ENCODE data around the gene SPIN3. TPM values are rescaled to one million over a fixed set of nuclear protein-coding genes. Genes with fewer than 3 reads are reported as not detected.

The SPIN3 gene
- polyA plus RNA-seq, 1 donor (not counting 4 experiments of a cell fraction or from before 2014, with no cell fraction given), result 5.5 TPM

DNA sequence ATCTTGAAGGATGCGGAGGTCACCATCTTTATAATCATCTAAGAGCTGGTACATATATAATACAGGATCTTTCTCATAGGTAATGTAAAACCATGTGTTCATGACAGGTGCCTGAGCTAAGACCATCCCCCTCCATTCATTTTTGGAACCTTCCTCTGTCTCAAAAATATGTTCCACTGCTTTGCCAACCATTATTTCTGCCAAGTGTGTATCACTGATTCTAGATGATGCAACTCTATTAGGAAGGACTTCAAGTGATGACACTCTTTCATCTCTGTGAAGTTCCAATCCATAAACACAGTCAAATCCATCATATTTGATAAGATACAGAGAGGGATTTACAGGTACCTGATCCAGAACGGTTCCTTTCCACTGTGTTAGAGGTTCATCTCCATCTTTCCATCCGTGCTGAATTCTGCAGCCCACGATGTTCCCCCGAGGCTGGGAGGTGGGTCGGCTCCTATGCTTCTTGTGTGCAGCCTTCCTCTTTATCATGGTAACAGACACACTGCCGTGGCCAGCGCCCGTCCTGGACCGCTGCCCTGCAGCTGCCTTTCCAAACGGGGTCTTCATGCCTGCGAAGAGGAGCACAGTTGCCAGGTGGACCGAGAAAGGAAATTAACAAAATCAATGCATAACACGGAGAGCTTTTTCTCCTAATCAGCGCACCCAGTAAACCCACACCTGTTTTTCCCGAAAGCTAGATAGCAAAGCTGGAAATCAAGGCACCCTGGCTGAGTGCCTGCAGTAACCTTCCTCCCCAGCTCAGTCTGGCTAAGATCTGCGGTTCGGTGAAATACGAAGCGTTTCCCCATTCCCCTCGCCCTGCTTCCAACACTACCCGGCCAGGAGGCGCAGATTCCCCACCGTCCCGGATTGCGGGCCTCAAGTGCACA, 718 bp downstream of the SPIN3 start:
- no peak for DNase-seq (ENCODE audit: low read depth, low spot score)
- Histone ChIP-seq H2AFZ (ENCODE audit: control insufficient read depth, low read length) (peak overlapping the region; percentile 83), H3K4me1 (ENCODE audit: control insufficient read depth, extremely low read depth, insufficient read depth, low read length) (no peaks in the 10 kb centered on the region), H3K36me3 (ENCODE audit: control insufficient read depth in 2 of 2, extremely low read depth in 1 of 2, insufficient read depth in 2 of 2, low read length in 2 of 2) (no peaks in the 10 kb centered on the region), H3K9me3 (ENCODE audit: control insufficient read depth, low read depth, low read length) (no peaks in the 10 kb centered on the region), H3K27ac (ENCODE audit: control insufficient read depth, insufficient read depth, low read length) (no peak overlapping the region), H4K20me1 (ENCODE audit: control insufficient read depth, extremely low read depth, insufficient read depth, low read length) (no peaks in the 10 kb centered on the region), H3K27me3 (ENCODE audit: control insufficient read depth, extremely low read depth, insufficient read depth, low read length) (no peaks in the 10 kb centered on the region), H3K4me2 (ENCODE audit: control insufficient read depth, extremely low read depth, insufficient read depth, low read depth, low read length) (peak overlapping the region; percentile 77), H3K9me1 (ENCODE audit: control insufficient read depth, extremely low read depth, insufficient read depth, low read length) (no peaks in the 10 kb centered on the region), H3K9ac (ENCODE audit: control insufficient read depth, extremely low read depth, insufficient read depth, low read length) (peak overlapping the region; percentile 69), H3K4me3 (ENCODE audit: control insufficient read depth in 2 of 3, extremely low read depth in 1 of 3, insufficient read depth in 2 of 3, low read depth in 1 of 3, low read length in 3 of 3) (peak overlapping the region; percentile 44 to 77 (median 71)), H3K79me2 (ENCODE audit: control insufficient read depth, insufficient read depth, low read length) (no peaks in the 10 kb centered on the region)
- dilution Hi-C loops (cut with MboI; ENCODE audit: extremely low pct_ligation_motif_present, low sequenced_read_pairs), result no loop called here
- no peak for TF ChIP-seq EZH2 (IDR thresholded peaks at IDR 0.05; ENCODE audit: low read length)
- TF ChIP-seq, protein P1, sequence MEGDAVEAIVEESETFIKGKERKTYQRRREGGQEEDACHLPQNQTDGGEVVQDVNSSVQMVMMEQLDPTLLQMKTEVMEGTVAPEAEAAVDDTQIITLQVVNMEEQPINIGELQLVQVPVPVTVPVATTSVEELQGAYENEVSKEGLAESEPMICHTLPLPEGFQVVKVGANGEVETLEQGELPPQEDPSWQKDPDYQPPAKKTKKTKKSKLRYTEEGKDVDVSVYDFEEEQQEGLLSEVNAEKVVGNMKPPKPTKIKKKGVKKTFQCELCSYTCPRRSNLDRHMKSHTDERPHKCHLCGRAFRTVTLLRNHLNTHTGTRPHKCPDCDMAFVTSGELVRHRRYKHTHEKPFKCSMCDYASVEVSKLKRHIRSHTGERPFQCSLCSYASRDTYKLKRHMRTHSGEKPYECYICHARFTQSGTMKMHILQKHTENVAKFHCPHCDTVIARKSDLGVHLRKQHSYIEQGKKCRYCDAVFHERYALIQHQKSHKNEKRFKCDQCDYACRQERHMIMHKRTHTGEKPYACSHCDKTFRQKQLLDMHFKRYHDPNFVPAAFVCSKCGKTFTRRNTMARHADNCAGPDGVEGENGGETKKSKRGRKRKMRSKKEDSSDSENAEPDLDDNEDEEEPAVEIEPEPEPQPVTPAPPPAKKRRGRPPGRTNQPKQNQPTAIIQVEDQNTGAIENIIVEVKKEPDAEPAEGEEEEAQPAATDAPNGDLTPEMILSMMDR (optimal IDR thresholded peaks at IDR 0.05 in 1 of 3, IDR thresholded peaks at IDR 0.05 in 1 of 3, conservative IDR thresholded peaks at IDR 0.05 in 1 of 3; ENCODE audit: extremely low read depth in 1 of 3, insufficient read depth in 2 of 3, low read length in 3 of 3), result no peak
- FAIRE-seq, result no peak

DNA sequence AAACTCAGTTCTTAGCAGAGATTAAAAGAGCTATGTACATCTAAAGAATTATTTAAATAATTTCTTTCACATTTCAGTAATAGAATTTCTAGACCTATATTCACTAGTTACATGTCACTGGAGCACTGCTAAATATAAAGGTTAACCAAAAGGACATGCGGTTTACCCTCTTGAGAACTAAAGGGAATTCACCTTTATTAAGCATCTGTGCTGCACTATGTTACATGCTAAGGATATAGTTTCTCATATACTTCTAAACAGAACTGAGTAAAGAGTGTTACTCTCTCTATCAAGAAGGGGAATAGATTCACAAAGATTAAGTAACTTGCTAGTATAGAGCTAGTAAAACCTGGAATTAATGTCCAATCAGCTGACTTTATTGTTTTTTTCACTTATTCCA, 7.6 kb downstream of the SPIN3 start:
- Histone ChIP-seq H3K4me2 (ENCODE audit: control insufficient read depth, extremely low read depth, insufficient read depth, low read depth, low read length) (no peak overlapping the region), H3K36me3 (ENCODE audit: control insufficient read depth in 2 of 2, extremely low read depth in 1 of 2, insufficient read depth in 2 of 2, low read length in 2 of 2) (peaks cover 0 to 2% of the 10 kb centered on the region in 2 experiments), H3K79me2 (ENCODE audit: control insufficient read depth, insufficient read depth, low read length) (no peaks in the 10 kb centered on the region), H3K9ac (ENCODE audit: control insufficient read depth, extremely low read depth, insufficient read depth, low read length) (no peak overlapping the region), H3K27me3 (ENCODE audit: control insufficient read depth, extremely low read depth, insufficient read depth, low read length) (no peaks in the 10 kb centered on the region), H3K4me3 (ENCODE audit: control insufficient read depth in 2 of 3, extremely low read depth in 1 of 3, insufficient read depth in 2 of 3, low read depth in 1 of 3, low read length in 3 of 3) (no peak overlapping the region), H3K9me3 (ENCODE audit: control insufficient read depth, low read depth, low read length) (no peaks in the 10 kb centered on the region), H4K20me1 (ENCODE audit: control insufficient read depth, extremely low read depth, insufficient read depth, low read length) (no peaks in the 10 kb centered on the region), H3K4me1 (ENCODE audit: control insufficient read depth, extremely low read depth, insufficient read depth, low read length) (no peaks in the 10 kb centered on the region), H3K27ac (ENCODE audit: control insufficient read depth, insufficient read depth, low read length) (no peak overlapping the region), H2AFZ (ENCODE audit: control insufficient read depth, low read length) (no peak overlapping the region), H3K9me1 (ENCODE audit: control insufficient read depth, extremely low read depth, insufficient read depth, low read length) (no peaks in the 10 kb centered on the region)
- no peak for FAIRE-seq
- no peak for DNase-seq (ENCODE audit: low read depth, low spot score)
- no peak for TF ChIP-seq EZH2 (IDR thresholded peaks at IDR 0.05; ENCODE audit: low read length)
- TF ChIP-seq, protein P1 (optimal IDR thresholded peaks at IDR 0.05 in 1 of 3, IDR thresholded peaks at IDR 0.05 in 1 of 3, conservative IDR thresholded peaks at IDR 0.05 in 1 of 3; ENCODE audit: extremely low read depth in 1 of 3, insufficient read depth in 2 of 3, low read length in 3 of 3), result no peak
- dilution Hi-C loops (cut with MboI; ENCODE audit: extremely low pct_ligation_motif_present, low sequenced_read_pairs), result no loop called here
